ENCODE results near the gene CDC14A.

The CDC14A gene

GRCh38 chr1:100441146-100441545 lies 88.8 kb downstream of the CDC14A start:
- Histone ChIP-seq H3K4me3 (ENCODE audit: low read depth, low read length) (no peak overlapping the region), H3K36me3 (ENCODE audit: control insufficient read depth, insufficient read depth, low read length) (no peaks in the 10 kb centered on the region), H3K9me3 (ENCODE audit: control insufficient read depth, insufficient read depth, low read length) (no peaks in the 10 kb centered on the region), H3K27me3 (ENCODE audit: control insufficient read depth, insufficient read depth, low read length) (no peaks in the 10 kb centered on the region), H3K9ac (ENCODE audit: low read depth, low read length) (no peak overlapping the region), H3K4me1 (ENCODE audit: control insufficient read depth, insufficient read depth, low read length) (peaks cover 13% of the 10 kb centered on the region)

DNA sequence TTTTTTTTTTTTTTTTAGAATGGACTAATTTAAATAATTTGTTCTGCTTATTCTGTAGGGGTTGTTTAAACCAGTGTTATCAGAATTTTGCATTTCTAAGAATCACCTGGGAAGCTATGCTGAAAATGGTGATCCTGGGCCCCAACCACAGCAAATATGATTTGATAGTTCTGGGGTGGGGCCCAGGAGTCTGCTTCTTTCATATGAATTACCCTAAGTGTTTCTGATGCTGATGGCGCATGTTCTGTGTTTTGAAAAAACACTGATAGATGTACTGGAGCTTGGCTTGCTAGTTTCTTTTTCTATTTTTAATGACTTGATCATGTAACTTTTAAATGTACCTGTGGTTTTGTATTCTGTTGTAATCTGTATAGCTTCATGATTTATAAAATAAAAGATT lies 89.3 kb downstream of the CDC14A start:
- Histone ChIP-seq H3K36me3 (ENCODE audit: control insufficient read depth, insufficient read depth, low read length) (no peaks in the 10 kb centered on the region), H3K4me1 (ENCODE audit: control insufficient read depth, insufficient read depth, low read length) (peaks cover 13% of the 10 kb centered on the region), H3K4me3 (ENCODE audit: low read depth, low read length) (no peak overlapping the region), H3K9me3 (ENCODE audit: control insufficient read depth, insufficient read depth, low read length) (no peaks in the 10 kb centered on the region), H3K27me3 (ENCODE audit: control insufficient read depth, insufficient read depth, low read length) (no peaks in the 10 kb centered on the region), H3K9ac (ENCODE audit: low read depth, low read length) (no peak overlapping the region)

- no peaks in the 10 kb centered on the region for H3K36me3 ChIP-seq (ENCODE audit: control insufficient read depth, insufficient read depth, low read length)
- no peaks in the 10 kb centered on the region for H3K9me3 ChIP-seq (ENCODE audit: control insufficient read depth, insufficient read depth, low read length)
- H3K27me3 ChIP-seq (ENCODE audit: control insufficient read depth, insufficient read depth, low read length) = no peaks in the 10 kb centered on the region
- no peak overlapping the region for H3K9ac ChIP-seq (ENCODE audit: low read depth, low read length)
- H3K4me1 ChIP-seq (ENCODE audit: control insufficient read depth, insufficient read depth, low read length) = peaks cover 3% of the 10 kb centered on the region
- H3K4me3 ChIP-seq (ENCODE audit: low read depth, low read length) = no peak overlapping the region
Observed at GRCh38 chr1:100443811-100444571, 91.7 kb downstream of the CDC14A start.

- no peak overlapping the region for H3K9ac ChIP-seq (ENCODE audit: low read depth, low read length)
- H3K4me3 ChIP-seq (ENCODE audit: low read depth, low read length) = no peak overlapping the region
- H3K9me3 ChIP-seq (ENCODE audit: control insufficient read depth, insufficient read depth, low read length) = no peaks in the 10 kb centered on the region
- no peaks in the 10 kb centered on the region for H3K27me3 ChIP-seq (ENCODE audit: control insufficient read depth, insufficient read depth, low read length)
- H3K36me3 ChIP-seq (ENCODE audit: control insufficient read depth, insufficient read depth, low read length) = no peaks in the 10 kb centered on the region
- no peaks in the 10 kb centered on the region for H3K4me1 ChIP-seq (ENCODE audit: control insufficient read depth, insufficient read depth, low read length)
Observed at GRCh38 chr1:100445565-100445964, 93.3 kb downstream of the CDC14A start.

GRCh38 chr1:100448366-100448765 lies 96.1 kb downstream of the CDC14A start:
- no peaks in the 10 kb centered on the region for H3K36me3 ChIP-seq (ENCODE audit: control insufficient read depth, insufficient read depth, low read length)

GRCh38 chr1:100449477-100449876 lies 97.2 kb downstream of the CDC14A start:
- Histone ChIP-seq H3K27me3 (ENCODE audit: control insufficient read depth, insufficient read depth, low read length) (no peaks in the 10 kb centered on the region), H3K36me3 (ENCODE audit: control insufficient read depth, insufficient read depth, low read length) (no peaks in the 10 kb centered on the region)

More at GRCh38 chr1:100448366-100448765, 96.1 kb downstream of the CDC14A start:
- no peaks in the 10 kb centered on the region for H3K27me3 ChIP-seq (ENCODE audit: control insufficient read depth, insufficient read depth, low read length)
- no peaks in the 10 kb centered on the region for H3K9me3 ChIP-seq (ENCODE audit: control insufficient read depth, insufficient read depth, low read length)
- no peaks in the 10 kb centered on the region for H3K4me1 ChIP-seq (ENCODE audit: control insufficient read depth, insufficient read depth, low read length)
- H3K9ac ChIP-seq (ENCODE audit: low read depth, low read length) = no peak overlapping the region
- no peak overlapping the region for H3K4me3 ChIP-seq (ENCODE audit: low read depth, low read length)

DNA sequence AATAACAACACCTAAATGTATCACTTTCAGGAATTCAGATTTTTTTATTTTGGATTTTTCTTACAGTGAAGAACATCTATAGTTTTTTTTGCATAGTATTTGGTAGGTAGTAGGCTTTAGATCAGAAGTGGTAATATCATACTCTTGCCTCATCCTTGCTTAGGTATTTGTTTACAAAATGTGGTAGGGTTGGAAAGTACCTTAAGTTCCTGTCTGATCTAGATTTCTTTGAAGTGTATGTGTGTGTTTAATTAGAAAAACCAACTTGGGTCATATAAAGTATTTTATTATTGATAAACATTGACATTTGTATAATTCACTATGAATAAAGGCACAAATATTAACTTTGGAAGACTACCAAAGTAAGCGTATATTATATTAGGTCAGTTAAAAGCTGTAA lies 100.3 kb downstream of the CDC14A start:
- Histone ChIP-seq H3K4me1 (ENCODE audit: control insufficient read depth, insufficient read depth, low read length) (no peaks in the 10 kb centered on the region), H3K36me3 (ENCODE audit: control insufficient read depth, insufficient read depth, low read length) (no peaks in the 10 kb centered on the region), H3K4me3 (ENCODE audit: low read depth, low read length) (no peak overlapping the region), H3K9me3 (ENCODE audit: control insufficient read depth, insufficient read depth, low read length) (no peaks in the 10 kb centered on the region), H3K27me3 (ENCODE audit: control insufficient read depth, insufficient read depth, low read length) (no peaks in the 10 kb centered on the region), H3K9ac (ENCODE audit: low read depth, low read length) (no peak overlapping the region)

More at GRCh38 chr1:100449477-100449876, 97.2 kb downstream of the CDC14A start:
- Histone ChIP-seq H3K4me3 (ENCODE audit: low read depth, low read length) (no peak overlapping the region), H3K9ac (ENCODE audit: low read depth, low read length) (no peak overlapping the region), H3K9me3 (ENCODE audit: control insufficient read depth, insufficient read depth, low read length) (no peaks in the 10 kb centered on the region), H3K4me1 (ENCODE audit: control insufficient read depth, insufficient read depth, low read length) (no peaks in the 10 kb centered on the region)

GRCh38 chr1:100455478-100456072 lies 103.3 kb downstream of the CDC14A start:
- H3K27me3 ChIP-seq (ENCODE audit: control insufficient read depth, insufficient read depth, low read length) = no peaks in the 10 kb centered on the region
- no peaks in the 10 kb centered on the region for H3K9me3 ChIP-seq (ENCODE audit: control insufficient read depth, insufficient read depth, low read length)
- no peak overlapping the region for H3K4me3 ChIP-seq (ENCODE audit: low read depth, low read length)
- H3K9ac ChIP-seq (ENCODE audit: low read depth, low read length) = no peak overlapping the region
- no peaks in the 10 kb centered on the region for H3K36me3 ChIP-seq (ENCODE audit: control insufficient read depth, insufficient read depth, low read length)
- peaks cover 4% of the 10 kb centered on the region for H3K4me1 ChIP-seq (ENCODE audit: control insufficient read depth, insufficient read depth, low read length)

DNA sequence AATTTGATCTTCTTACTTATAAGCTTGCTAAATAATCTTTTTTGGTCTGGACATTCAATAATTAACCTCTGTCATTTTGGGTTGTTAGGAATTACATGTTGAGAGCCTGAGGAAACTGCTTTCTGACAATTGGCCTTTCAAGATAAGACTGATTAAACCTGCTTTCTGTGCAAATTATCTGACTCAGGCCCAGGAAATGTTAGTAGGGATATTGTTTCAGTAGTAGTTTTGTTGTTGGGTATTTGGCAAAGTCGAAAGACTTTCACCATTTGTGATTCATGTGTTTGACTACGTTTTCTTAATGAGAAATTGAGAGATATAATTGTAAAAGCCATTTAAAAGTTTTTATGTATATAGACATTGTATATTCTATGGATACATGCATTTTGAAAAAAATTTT lies 104.6 kb downstream of the CDC14A start:
- Histone ChIP-seq H3K4me3 (ENCODE audit: low read depth, low read length) (no peak overlapping the region), H3K9ac (ENCODE audit: low read depth, low read length) (no peak overlapping the region), H3K9me3 (ENCODE audit: control insufficient read depth, insufficient read depth, low read length) (no peaks in the 10 kb centered on the region), H3K36me3 (ENCODE audit: control insufficient read depth, insufficient read depth, low read length) (no peaks in the 10 kb centered on the region), H3K27me3 (ENCODE audit: control insufficient read depth, insufficient read depth, low read length) (no peaks in the 10 kb centered on the region), H3K4me1 (ENCODE audit: control insufficient read depth, insufficient read depth, low read length) (peaks cover 10% of the 10 kb centered on the region)

DNA sequence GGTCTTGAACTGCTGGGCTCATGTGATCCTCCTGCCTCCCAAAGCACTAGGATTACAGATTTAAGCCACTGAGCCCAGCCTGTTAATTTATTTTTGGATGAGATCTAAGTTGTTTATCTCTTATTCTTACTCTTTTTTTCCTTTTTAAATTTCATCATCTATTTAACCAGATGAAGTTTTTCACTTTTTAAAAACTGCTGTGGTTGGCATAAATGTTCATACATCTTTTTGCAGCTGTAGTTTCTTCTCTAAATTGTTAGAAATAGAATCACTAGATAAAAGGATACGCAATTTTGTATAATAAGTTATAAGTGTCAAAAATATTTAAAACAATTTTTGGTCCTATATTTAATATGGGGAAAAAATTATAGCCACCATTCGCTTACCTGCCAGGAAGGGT lies 105.4 kb downstream of the CDC14A start:
- Histone ChIP-seq H3K4me1 (ENCODE audit: control insufficient read depth, insufficient read depth, low read length) (peaks cover 13% of the 10 kb centered on the region), H3K27me3 (ENCODE audit: control insufficient read depth, insufficient read depth, low read length) (no peaks in the 10 kb centered on the region), H3K9ac (ENCODE audit: low read depth, low read length) (no peak overlapping the region), H3K4me3 (ENCODE audit: low read depth, low read length) (no peak overlapping the region), H3K9me3 (ENCODE audit: control insufficient read depth, insufficient read depth, low read length) (no peaks in the 10 kb centered on the region), H3K36me3 (ENCODE audit: control insufficient read depth, insufficient read depth, low read length) (no peaks in the 10 kb centered on the region)

DNA sequence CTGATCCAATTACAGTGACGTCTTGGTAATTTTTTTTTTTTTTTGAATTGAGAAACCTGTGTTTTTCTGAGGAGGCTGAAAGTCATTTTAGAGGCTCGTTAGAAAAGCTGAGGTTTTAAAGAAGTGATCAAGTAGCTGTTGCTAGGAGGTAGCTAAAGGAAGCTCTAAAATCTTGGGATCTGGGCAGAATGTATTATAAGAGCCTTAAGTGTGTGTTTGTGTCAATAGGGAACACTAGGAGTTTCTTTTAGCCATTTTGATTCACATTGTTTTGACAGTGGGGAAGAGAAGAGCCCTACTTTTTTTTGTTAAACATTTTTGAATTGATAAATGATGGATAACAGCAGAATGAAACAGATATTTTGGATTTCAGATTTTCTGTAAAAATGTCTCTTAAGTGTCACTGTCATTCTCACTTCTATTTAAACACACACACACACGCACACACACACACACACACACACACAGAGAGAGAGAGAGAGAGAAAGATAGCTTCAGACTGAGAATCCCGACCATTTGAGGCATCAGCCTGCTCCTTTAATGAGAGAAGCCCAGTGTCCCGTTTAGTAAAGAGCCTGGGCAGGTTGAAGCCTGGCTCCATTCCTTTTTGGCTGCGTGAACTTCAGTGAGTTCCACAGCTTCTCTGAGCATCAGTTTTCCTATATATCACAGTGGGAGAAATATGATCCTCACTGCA lies 106.5 kb downstream of the CDC14A start:
- H3K4me1 ChIP-seq (ENCODE audit: control insufficient read depth, insufficient read depth, low read length) = peaks cover 15% of the 10 kb centered on the region
- no peak overlapping the region for H3K4me3 ChIP-seq (ENCODE audit: low read depth, low read length)
- H3K27me3 ChIP-seq (ENCODE audit: control insufficient read depth, insufficient read depth, low read length) = no peaks in the 10 kb centered on the region
- no peaks in the 10 kb centered on the region for H3K9me3 ChIP-seq (ENCODE audit: control insufficient read depth, insufficient read depth, low read length)
- no peaks in the 10 kb centered on the region for H3K36me3 ChIP-seq (ENCODE audit: control insufficient read depth, insufficient read depth, low read length)
- H3K9ac ChIP-seq (ENCODE audit: low read depth, low read length) = no peak overlapping the region
